ENCODE results near the gene ELOVL1.
A peak's percentile ranks its signal among the peaks of the same experiment; 100 is the strongest.
"Not testable (repeated sequence)": the region's sequence is repeated elsewhere in the genome, so short reads cannot be mapped to it uniquely, and the experiment has no call there.

ELOVL1 gene

GRCh38 chr1:43367904-43368645 is at the start of gene ELOVL1:
TSS of gene ELOVL1 (minus strand) at chr1:43368011. CDS start at chr1:43365609, 2,402 bp downstream.
- DNase-seq, result peak; percentile 71

- DNase-seq, result no peak
These were observed 48.1 kb upstream of the ELOVL1 start for GRCh38 chr1:43415901-43416300.

- no peak for DNase-seq
These were observed 46.9 kb upstream of the ELOVL1 start for GRCh38 chr1:43414634-43415223.

GRCh38 chr1:43413426-43413825 is 45.6 kb upstream of the ELOVL1 start:
- not testable (repeated sequence) for DNase-seq

GRCh38 chr1:43410571-43410970 is 42.8 kb upstream of the ELOVL1 start:
- DNase-seq, result no peak

GRCh38 chr1:43405876-43406234 is 38.0 kb upstream of the ELOVL1 start:
- DNase-seq, result no peak

GRCh38 chr1:43405219-43405875 is 37.5 kb upstream of the ELOVL1 start:
- no peak for DNase-seq

- no peak for DNase-seq
These were observed 36.5 kb upstream of the ELOVL1 start for GRCh38 chr1:43404353-43404752.

GRCh38 chr1:43402089-43402865 is 34.5 kb upstream of the ELOVL1 start:
- DNase-seq, result no peak

- not testable (repeated sequence) for DNase-seq
These were observed 32.6 kb upstream of the ELOVL1 start for GRCh38 chr1:43400441-43400840.

GRCh38 chr1:43398227-43398626 is 30.4 kb upstream of the ELOVL1 start:
- DNase-seq, result no peak

GRCh38 chr1:43396059-43396458 is 28.2 kb upstream of the ELOVL1 start:
- DNase-seq, result no peak

- DNase-seq, result no peak
These were observed 27.7 kb upstream of the ELOVL1 start for GRCh38 chr1:43395523-43395922.

- no peak for DNase-seq
These were observed 24.9 kb upstream of the ELOVL1 start for GRCh38 chr1:43392702-43393101.

GRCh38 chr1:43389326-43390313 is 21.8 kb upstream of the ELOVL1 start, which contains the start of the genes MED8 and SZT2:
TSS of gene MED8 (minus strand) at chr1:43389800. CDS start at chr1:43389764, 36 bp downstream.
TSS of gene SZT2 (plus strand) at chr1:43389899. CDS start at chr1:43389969, 70 bp downstream.
- DNase-seq, result peak; percentile 68

GRCh38 chr1:43388613-43389012 is 20.8 kb upstream of the ELOVL1 start:
- no peak for DNase-seq

GRCh38 chr1:43387976-43388599 is 20.3 kb upstream of the ELOVL1 start:
- DNase-seq, result no peak

- DNase-seq, result no peak
These were observed 18.9 kb upstream of the ELOVL1 start for GRCh38 chr1:43386676-43387075.

- no peak for DNase-seq
These were observed 15.6 kb upstream of the ELOVL1 start for GRCh38 chr1:43383449-43383848.

- DNase-seq, result no peak
These were observed 14.4 kb upstream of the ELOVL1 start for GRCh38 chr1:43382027-43382779.

GRCh38 chr1:43381612-43382011 is 13.8 kb upstream of the ELOVL1 start:
- DNase-seq, result no peak

Data from NCI-H1048 (cell line).